HepG2 (cell line): ENCODE results near the gene ADSS2. TPM values are rescaled to one million over a fixed set of nuclear protein-coding genes. Genes with fewer than 3 reads are reported as not detected.

ENCODE experiments used
- ATAC-seq: fragments of 200-7000 bp; cut with Tn5 transposase; 3 replicates; pipeline ENCODE4 v1.9.1; 2020; ENCODE audit warnings: mild to moderate bottlenecking, moderate library complexity
- BruUV-seq: library from RNA; stranded (reverse); fragments of 400-500 nt; replicated peaks from 2 replicates; lab custom pipeline; 2021; lab: Mats Ljungman, UMichigan
- CTCF ChIA-PET: fragments of 300-600 bp; formaldehyde crosslinking; extraction: SDS; loops from one replicate; lab custom pipeline; 2021; ENCODE audit warnings: low total read pairs, inconsistent platforms, low intra/inter-chr PET ratio; lab: Yijun Ruan, JAX
- POLR2A ChIA-PET: fragments of 350-600 bp; sonication (Branson Sonifier 250); formaldehyde crosslinking; loops from one replicate; lab custom pipeline; 2020; ENCODE audit warnings: antibody characterized with exemption, inconsistent platforms; lab: Yijun Ruan, JAX
- DNase-seq: peaks from one replicate; pipeline ENCODE4 v3.0.0-alpha.2; 2015; ENCODE audit warnings: low spot score
- FAIRE-seq: peaks from 3 replicates; lab custom pipeline; 2011; peaks lifted over from hg19 to GRCh38; lab: Jason Lieb, UNC
- H2AFZ ChIP-seq: one replicate; pipeline ENCODE4 v1.6.1; 2011; ENCODE audit warnings: low read length, inconsistent platforms
- H3K27ac ChIP-seq: fragments of 300-600 bp; 3 replicates; pipeline ENCODE4 v1.8.0; 2011; ENCODE audit warnings: mixed run types, mild to moderate bottlenecking, mixed read lengths, low read length, inconsistent platforms; ENCODE audit not compliant: insufficient read depth; ENCODE audit errors: extremely low read length
- H3K27me3 ChIP-seq, 2 experiments: fragments of 200-600 bp in 1 of 2; 2 replicates in 1 of 2; 3 replicates in 1 of 2; pipeline versions ENCODE4 v1.6.0 to v1.8.0; 2011; ENCODE audit warnings: low read length in 2 of 2, mild to moderate bottlenecking in 2 of 2, moderate library complexity in 2 of 2, inconsistent platforms in 1 of 2; ENCODE audit not compliant: insufficient read depth in 2 of 2, control insufficient read depth in 1 of 2
- H3K36me3 ChIP-seq, 2 experiments: fragments of 200-600 bp in 1 of 2; replicated peaks in 1 of 2; 2 replicates in 1 of 2; 3 replicates in 1 of 2; pipeline versions ENCODE4 v1.5.1 to v1.8.0; 2011; ENCODE audit warnings: low read length in 2 of 2, inconsistent platforms in 1 of 2; ENCODE audit not compliant: insufficient read depth in 2 of 2, control insufficient read depth in 1 of 2
- H3K4me1 ChIP-seq: 2 replicates; pipeline ENCODE4 v1.5.1; 2012; ENCODE audit warnings: low read length, inconsistent platforms; ENCODE audit not compliant: insufficient read depth
- H3K4me2 ChIP-seq: 2 replicates; pipeline ENCODE4 v1.6.0; 2011; ENCODE audit warnings: low read depth, low read length, inconsistent platforms
- H3K4me3 ChIP-seq, 3 experiments: fragments of 200-600 bp in 1 of 3; sonication (generic), shearing (Covaris generic) in 1 of 3; replicated peaks in 1 of 3; 2 replicates each; pipeline ENCODE4 v1.5.1; 2011 to 2016; ENCODE audit warnings: low read length in 3 of 3, inconsistent platforms in 2 of 3, low read depth in 2 of 3, mild to moderate bottlenecking in 2 of 3, control low read depth in 1 of 3, mixed read lengths in 1 of 3; ENCODE audit not compliant: insufficient read depth in 1 of 3
- H3K79me2 ChIP-seq: one replicate; pipeline ENCODE4 v1.6.1; 2011; ENCODE audit warnings: low read length, inconsistent platforms; ENCODE audit not compliant: insufficient read depth
- H3K9ac ChIP-seq: 2 replicates; pipeline ENCODE4 v1.6.0; 2011; ENCODE audit warnings: mild to moderate bottlenecking, low read depth, low read length, inconsistent platforms; ENCODE audit not compliant: insufficient read depth
- H3K9me3 ChIP-seq: 2 replicates; pipeline ENCODE4 v1.5.1; 2012; ENCODE audit warnings: mild to moderate bottlenecking, low read length
- H4K20me1 ChIP-seq: 2 replicates; pipeline ENCODE4 v1.6.0; 2011; ENCODE audit warnings: inconsistent platforms, mild to moderate bottlenecking, low read length, moderate library complexity; ENCODE audit not compliant: insufficient read depth
- CENPT ChIP-seq: sonication (generic); formaldehyde crosslinking; IDR thresholded peaks from 2 replicates; pipeline ENCODE4 v1.8.0; 2022; ENCODE audit warnings: low read depth, mild to moderate bottlenecking, moderate library complexity, missing genetic modification reagents
- FOXO4 ChIP-seq: sonication (generic); formaldehyde crosslinking; conservative IDR thresholded peaks from 2 replicates; pipeline ENCODE4 v1.8.1; 2023; ENCODE audit warnings: missing genetic modification reagents
- HIC2 ChIP-seq: sonication (generic); formaldehyde crosslinking; IDR thresholded peaks from 2 replicates; pipeline ENCODE4 v1.9.0; 2022; ENCODE audit warnings: low read depth, missing genetic modification reagents
- HINFP ChIP-seq: sonication (generic); formaldehyde crosslinking; IDR thresholded peaks from 2 replicates; pipeline ENCODE4 v1.4.0; 2020; ENCODE audit warnings: low read depth, mild to moderate bottlenecking, missing genetic modification reagents
- MAX ChIP-seq: IDR thresholded peaks from 2 replicates; pipeline ENCODE4 v1.6.1; 2012; ENCODE audit warnings: inconsistent platforms
- RXRB ChIP-seq: IDR thresholded peaks from 2 replicates; pipeline ENCODE4 v1.6.1; 2016; ENCODE audit warnings: borderline replicate concordance, missing genetic modification reagents, missing compliant biosample characterization
- SMAD3 ChIP-seq: sonication (generic); formaldehyde crosslinking; IDR thresholded peaks from 2 replicates; pipeline ENCODE4 v1.4.0; 2020; ENCODE audit warnings: missing genetic modification reagents
- TFDP2 ChIP-seq: sonication (generic); formaldehyde crosslinking; IDR thresholded peaks from 2 replicates; pipeline ENCODE4 v1.4.0; 2020; ENCODE audit warnings: missing genetic modification reagents
- ZBTB21 ChIP-seq: sonication (generic); formaldehyde crosslinking; IDR thresholded peaks from 2 replicates; pipeline ENCODE4 v1.4.0; 2020; ENCODE audit warnings: missing genetic modification reagents
- ZFP36 ChIP-seq: fragments of 150-350 bp; IDR thresholded peaks from 2 replicates; pipeline ENCODE4 v1.6.1; 2018; ENCODE audit warnings: borderline replicate concordance, low read length, low read depth; ENCODE audit not compliant: partially characterized antibody
- ZFP36L1 ChIP-seq: sonication (generic); formaldehyde crosslinking; IDR thresholded peaks from 2 replicates; pipeline ENCODE4 v1.8.0; 2022; ENCODE audit warnings: mild to moderate bottlenecking, missing genetic modification reagents, moderate library complexity
- ZNF33A ChIP-seq: sonication (generic); formaldehyde crosslinking; IDR thresholded peaks from 2 replicates; pipeline ENCODE4 v1.5.1; 2020; ENCODE audit warnings: missing genetic modification reagents, mild to moderate bottlenecking, moderate library complexity, borderline replicate concordance
- ZNF563 ChIP-seq: sonication (generic); formaldehyde crosslinking; IDR thresholded peaks from 2 replicates; pipeline ENCODE4 v1.8.0; 2022; ENCODE audit warnings: mild to moderate bottlenecking, moderate library complexity, missing genetic modification reagents
- ZNF644 ChIP-seq: IDR thresholded peaks from 2 replicates; pipeline ENCODE4 v1.6.1; 2016; ENCODE audit warnings: low read depth
- WGBS: methylation state at CpG from one replicate; pipeline ENCODE4 v1.1.6; 2017; ENCODE audit warnings: low lambda C conversion rate; 5-methylcytosine and 5-hydroxymethylcytosine counted together
- in situ Hi-C: cut with HindIII; loops from 2 replicates; pipeline ENCODE4 v1.10.0; 2017; ENCODE audit warnings: low pct_unique_long_range_greater_than_20kb; ENCODE audit not compliant: extremely low pct_ligation_motif_present
- intact Hi-C: fragments of 100-400 bp; cut with micrococcal nuclease; formaldehyde crosslinking; loops from one replicate; pipeline ENCODE4 v1.10.0; 2022; ENCODE audit not compliant: unreplicated experiment
- polyA plus RNA-seq, 8 experiments: library from polyadenylated mRNA; depleted of rRNA in 3 of 8; stranded (reverse) in 7 of 8; unstranded in 1 of 8; fragments of >200 nt; fragmentation: Illumina TruSeq in 4 of 8; extraction: Trizol in 4 of 8; gene quantifications; 2 replicates each; pipeline versions ENCODE4 v1.2.1 to v1.2.3, GENCODE V29; 2011 to 2016; ENCODE audit warnings: low read depth in 4 of 8, missing spikeins in 1 of 8, mixed read lengths in 1 of 8; ENCODE audit not compliant: insufficient read depth in 1 of 8
- total RNA-seq, 5 experiments: library from RNA; depleted of rRNA; stranded (reverse); fragments of >200 nt; fragmentation: Illumina TruSeq; extraction: Trizol; gene quantifications; 2 replicates each; pipeline ENCODE4 v1.2.3, GENCODE V29; 2016; ENCODE audit warnings: low read depth in 1 of 5

ADSS2 gene
- total and polyA plus RNA-seq, 2 of the 13 experiments (the other 11 are each of a cell fraction or from before 2014, with no cell fraction given) = 15.1 to 43.4 TPM

GRCh38 chr1:244473059-244473605, 21.4 kb upstream of the ADSS2 start (continued):
- TF ChIP-seq FOXO4 (CRISPR knock-in tag) (no peak), SMAD3 (no peak), ZBTB21 (CRISPR knock-in tag) (no peak), ZNF644 (no peak)

GRCh38 chr1:244466724-244467123, 15.0 kb upstream of the ADSS2 start:
- H3K27ac ChIP-seq = no peak overlapping the region
- H3K4me1 ChIP-seq = no peaks in the 10 kb centered on the region
- H3K4me3 ChIP-seq = no peak overlapping the region
- H3K9me3 ChIP-seq = no peaks in the 10 kb centered on the region
- WGBS = 59% methylated on average over 2 of the region's 2 CpGs
- H3K9ac ChIP-seq = no peak overlapping the region
- no peaks in the 10 kb centered on the region for H3K36me3 ChIP-seq
- FAIRE-seq (no peak), DNase-seq (no peak), ATAC-seq (no peak)
- H3K4me2 ChIP-seq = no peak overlapping the region
- H2AFZ ChIP-seq = no peak overlapping the region
- no TSS peak for BruUV-seq
- no peaks in the 10 kb centered on the region for H3K79me2 ChIP-seq
- CTCF ChIA-PET = no interaction called here
- no peaks in the 10 kb centered on the region for H3K27me3 ChIP-seq
- in situ Hi-C loops = no loop called here
- POLR2A ChIA-PET = no interaction called here
- H4K20me1 ChIP-seq = no peaks in the 10 kb centered on the region
- intact Hi-C loops = no loop called here
- TF ChIP-seq HINFP (CRISPR knock-in tag) (no peak), FOXO4 (CRISPR knock-in tag) (no peak), RXRB (no peak), ZFP36L1 (CRISPR knock-in tag) (no peak), ZNF563 (no peak), TFDP2 (CRISPR knock-in tag) (no peak), CENPT (CRISPR knock-in tag) (no peak), HIC2 (no peak), MAX (no peak), ZNF33A (CRISPR knock-in tag) (no peak), ZFP36 (no peak)
- TF ChIP-seq, all 625 proteins: peak for 0
